Caco-2 (cell line): Measurements from ENCODE around the gene BCAT1. TPM values are rescaled to one million over a fixed set of nuclear protein-coding genes. Genes with fewer than 3 reads are reported as not detected.

Experiments
- BruUV-seq: library from RNA; stranded (reverse); fragments of 400-500 nt; replicated peaks from 2 replicates; lab custom pipeline; 2021; lab: Mats Ljungman, UMichigan
- CTCF ChIA-PET: fragments of 300-600 bp; sonication (Branson Sonifier 250); formaldehyde crosslinking; loops from one replicate; lab custom pipeline; 2022; ENCODE audit warnings: antibody characterized with exemption; lab: Charles Lee
- POLR2A ChIA-PET: fragments of 300-600 bp; sonication (Branson Sonifier 250); formaldehyde crosslinking; loops from one replicate; lab custom pipeline; 2022; ENCODE audit warnings: antibody characterized with exemption; lab: Charles Lee
- DNase-seq, 2 experiments: peaks; one replicate each; pipeline versions ENCODE4 v3.0.0 to v3.0.0-alpha.2; 2020 to 2022
- H3K27me3 ChIP-seq: replicated peaks from 2 replicates; pipeline ENCODE4 v1.6.0; 2011; ENCODE audit warnings: low read length; ENCODE audit not compliant: control insufficient read depth, insufficient read depth
- H3K36me3 ChIP-seq: 2 replicates; pipeline ENCODE4 v1.5.1; 2011; ENCODE audit warnings: low read length; ENCODE audit not compliant: control insufficient read depth, insufficient read depth
- H3K4me1 ChIP-seq: fragments of 250-450 bp; sonication (Bioruptor Pico); 2 replicates; pipeline ENCODE4 v1.5.1; 2020; ENCODE audit warnings: mild to moderate bottlenecking
- H3K4me3 ChIP-seq: 2 replicates; pipeline ENCODE4 v1.5.1; 2011; ENCODE audit warnings: low read depth, mild to moderate bottlenecking, control low read depth, low read length
- H3K9me3 ChIP-seq: fragments of 250-450 bp; sonication (Bioruptor Pico); 2 replicates; pipeline ENCODE4 v1.5.1; 2020; ENCODE audit warnings: mild to moderate bottlenecking, moderate library complexity
- H3K27ac Mint-ChIP-seq: one replicate; pipeline ENCODE4 v1.8.0; 2022; ENCODE audit warnings: mixed read lengths; ENCODE audit not compliant: unreplicated experiment
- H3K27me3 Mint-ChIP-seq: one replicate; pipeline ENCODE4 v1.8.0; 2022; ENCODE audit warnings: mixed read lengths; ENCODE audit not compliant: insufficient read depth, unreplicated experiment
- H3K36me3 Mint-ChIP-seq: one replicate; pipeline ENCODE4 v1.8.0; 2022; ENCODE audit warnings: mild to moderate bottlenecking, mixed read lengths; ENCODE audit not compliant: insufficient read depth, unreplicated experiment
- H3K4me1 Mint-ChIP-seq: one replicate; pipeline ENCODE4 v1.8.0; 2022; ENCODE audit warnings: low read depth, mixed read lengths; ENCODE audit not compliant: unreplicated experiment
- H3K4me3 Mint-ChIP-seq: one replicate; pipeline ENCODE4 v1.8.0; 2022; ENCODE audit warnings: mild to moderate bottlenecking, moderate library complexity, mixed read lengths; ENCODE audit not compliant: unreplicated experiment
- H3K9me3 Mint-ChIP-seq: one replicate; pipeline ENCODE4 v1.8.0; 2022; ENCODE audit warnings: mixed read lengths; ENCODE audit not compliant: unreplicated experiment
- intact Hi-C: fragments of 100-400 bp; cut with micrococcal nuclease; formaldehyde crosslinking; loops from one replicate; pipeline ENCODE4 v1.10.0; 2022; ENCODE audit not compliant: unreplicated experiment
- total RNA-seq: library from RNA; stranded (reverse); gene quantifications from 2 replicates; pipeline ENCODE4 v1.2.3, GENCODE V29; 2022
- TF ChIP-seq, protein P1 (sequence below), 2 experiments: fragments of 200-600 bp in 1 of 2; IDR thresholded peaks; 1 replicate in 1 of 2; 2 replicates in 1 of 2; pipeline versions ENCODE4 v1.5.1 to v1.8.0; 2011 to 2022; ENCODE audit warnings: antibody characterized with exemption in 1 of 2, control low read depth in 1 of 2, inconsistent platforms in 1 of 2, low read depth in 1 of 2, low read length in 1 of 2, mild to moderate bottlenecking in 1 of 2, moderate library complexity in 1 of 2; ENCODE audit not compliant: insufficient read depth in 1 of 2, severe bottlenecking in 1 of 2, unreplicated experiment in 1 of 2

The BCAT1 gene
- total RNA-seq, 1 experiment from 2014 or later, result 432 TPM

DNA sequence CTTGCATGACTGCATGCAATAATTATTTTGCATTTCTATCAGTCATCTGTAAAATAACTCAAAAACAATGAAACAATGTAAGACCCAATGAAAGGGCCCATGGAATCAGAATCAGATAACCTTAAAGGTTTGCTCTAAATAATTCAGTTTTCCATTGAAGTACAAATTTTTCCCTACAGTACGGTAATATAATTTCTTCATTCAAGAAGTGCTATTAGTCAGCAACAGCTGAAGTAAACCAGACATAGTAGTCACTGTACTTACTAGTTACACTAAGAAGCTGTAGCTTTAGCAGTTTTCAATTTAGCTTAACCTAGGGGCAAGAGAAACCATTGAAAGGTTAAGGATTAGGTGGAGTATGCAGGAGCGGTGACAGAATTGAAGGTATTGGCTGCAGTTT lies 43.5 kb downstream of the BCAT1 start:
- H3K9me3 ChIP-seq, result 0 out of 2 replicates have a peak, but pooled peaks cover 3% of the 10 kb centered on the region
- H3K4me3 Mint-ChIP-seq, result no peak overlapping the region
- H3K9me3 Mint-ChIP-seq, result no peaks in the 10 kb centered on the region
- intact Hi-C loops, result no loop called here
- no peak overlapping the region for H3K4me3 ChIP-seq
- no peak overlapping the region for H3K27ac Mint-ChIP-seq
- H3K27me3 ChIP-seq, result no peaks in the 10 kb centered on the region
- peaks cover 33% of the 10 kb centered on the region for H3K36me3 Mint-ChIP-seq
- POLR2A ChIA-PET, result no interaction called here
- CTCF ChIA-PET, result no interaction called here
- BruUV-seq, result no TSS peak
- no peak for DNase-seq
- H3K4me1 ChIP-seq, result peaks cover 21% of the 10 kb centered on the region
- TF ChIP-seq, protein P1, sequence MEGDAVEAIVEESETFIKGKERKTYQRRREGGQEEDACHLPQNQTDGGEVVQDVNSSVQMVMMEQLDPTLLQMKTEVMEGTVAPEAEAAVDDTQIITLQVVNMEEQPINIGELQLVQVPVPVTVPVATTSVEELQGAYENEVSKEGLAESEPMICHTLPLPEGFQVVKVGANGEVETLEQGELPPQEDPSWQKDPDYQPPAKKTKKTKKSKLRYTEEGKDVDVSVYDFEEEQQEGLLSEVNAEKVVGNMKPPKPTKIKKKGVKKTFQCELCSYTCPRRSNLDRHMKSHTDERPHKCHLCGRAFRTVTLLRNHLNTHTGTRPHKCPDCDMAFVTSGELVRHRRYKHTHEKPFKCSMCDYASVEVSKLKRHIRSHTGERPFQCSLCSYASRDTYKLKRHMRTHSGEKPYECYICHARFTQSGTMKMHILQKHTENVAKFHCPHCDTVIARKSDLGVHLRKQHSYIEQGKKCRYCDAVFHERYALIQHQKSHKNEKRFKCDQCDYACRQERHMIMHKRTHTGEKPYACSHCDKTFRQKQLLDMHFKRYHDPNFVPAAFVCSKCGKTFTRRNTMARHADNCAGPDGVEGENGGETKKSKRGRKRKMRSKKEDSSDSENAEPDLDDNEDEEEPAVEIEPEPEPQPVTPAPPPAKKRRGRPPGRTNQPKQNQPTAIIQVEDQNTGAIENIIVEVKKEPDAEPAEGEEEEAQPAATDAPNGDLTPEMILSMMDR (IDR thresholded peaks at IDR 0.05; ENCODE audit: insufficient read depth in 1 of 2, low read depth in 1 of 2, low read length in 1 of 2, severe bottlenecking in 1 of 2, unreplicated experiment in 1 of 2), result no peak
- peaks cover 6% of the 10 kb centered on the region for H3K4me1 Mint-ChIP-seq
- no peaks in the 10 kb centered on the region for H3K27me3 Mint-ChIP-seq
- no peaks in the 10 kb centered on the region; the same call in 1 of the 2 replicates for H3K36me3 ChIP-seq

DNA sequence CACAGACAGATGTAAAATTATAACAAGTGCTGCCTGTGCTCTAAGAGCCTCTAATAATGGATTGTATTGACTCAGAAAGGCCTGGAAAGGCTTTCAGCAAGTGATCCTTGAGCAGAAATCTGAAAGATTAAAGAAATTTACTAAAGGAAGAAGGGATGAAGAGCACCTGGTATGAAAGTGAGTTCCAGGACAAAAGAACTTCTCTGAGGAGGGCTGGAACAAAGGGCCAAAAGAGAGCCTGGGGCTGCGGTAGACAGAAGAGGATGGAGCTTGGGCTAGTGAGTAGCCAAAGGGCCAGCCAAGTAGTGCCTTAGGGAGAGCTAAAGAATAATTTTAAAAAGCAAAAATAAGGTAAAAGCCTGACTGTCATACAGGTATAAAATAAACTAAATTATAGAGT lies 44.0 kb downstream of the BCAT1 start:
- H3K4me3 Mint-ChIP-seq, result no peak overlapping the region

DNA sequence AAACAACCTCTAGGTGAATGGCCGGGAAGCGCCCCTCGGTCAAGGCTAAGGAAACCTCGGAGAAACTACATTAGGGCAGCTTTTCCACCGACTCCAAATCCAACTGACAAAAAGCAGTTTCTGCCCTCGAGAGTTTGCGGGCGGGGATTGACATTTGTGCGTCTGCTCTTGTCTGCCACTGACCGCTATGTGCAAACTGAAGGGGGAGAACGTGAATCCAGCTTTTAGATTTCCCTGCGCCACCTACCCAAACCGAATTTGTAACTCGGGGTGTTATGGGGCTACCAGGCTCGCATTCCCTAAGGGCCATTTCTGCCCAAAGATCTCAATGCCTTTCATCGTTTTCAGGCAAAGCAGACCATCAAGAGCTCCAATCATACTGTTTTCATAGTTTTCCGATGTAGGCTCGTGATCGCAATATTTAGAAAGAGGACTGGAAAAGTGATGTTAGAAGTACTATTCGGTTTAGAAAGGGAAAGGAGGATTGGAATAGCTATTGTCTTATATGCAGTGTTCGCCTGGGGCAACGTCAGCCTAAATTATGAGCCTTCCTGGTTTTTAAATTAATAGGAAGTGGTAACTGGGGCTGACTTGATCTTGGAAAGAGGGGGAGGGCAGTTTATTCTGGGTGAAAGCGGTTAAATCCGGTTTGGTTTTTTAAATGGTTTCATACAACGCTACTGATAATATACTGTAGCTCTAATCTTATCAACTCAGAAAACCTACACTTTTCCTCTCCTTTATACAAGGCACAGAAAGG lies 45.4 kb downstream of the BCAT1 start:
- Mint-ChIP-seq H3K27ac (no peak overlapping the region), H3K36me3 (peaks cover 38% of the 10 kb centered on the region), H3K4me1 (peaks cover 7% of the 10 kb centered on the region), H3K4me3 (no peak overlapping the region), H3K9me3 (peaks cover 10% of the 10 kb centered on the region), H3K27me3 (no peaks in the 10 kb centered on the region)
- H3K27me3 ChIP-seq, result no peaks in the 10 kb centered on the region
- H3K9me3 ChIP-seq, result 0 out of 2 replicates have a peak, but pooled peaks cover 3% of the 10 kb centered on the region
- ChIA-PET CTCF (no interaction called here), POLR2A (no interaction called here)
- intact Hi-C loops, result no loop called here
- no TSS peak for BruUV-seq
- no peak for DNase-seq
- H3K36me3 ChIP-seq, result no peaks in the 10 kb centered on the region; the same call in 1 of the 2 replicates
- TF ChIP-seq, protein P1 (IDR thresholded peaks at IDR 0.05; ENCODE audit: insufficient read depth in 1 of 2, low read depth in 1 of 2, low read length in 1 of 2, severe bottlenecking in 1 of 2, unreplicated experiment in 1 of 2), result no peak
- no peak overlapping the region for H3K4me3 ChIP-seq
- H3K4me1 ChIP-seq, result 0 out of 2 replicates have a peak, but pooled peaks cover 10% of the 10 kb centered on the region

More for the DNA sequence above, 44.0 kb downstream of the BCAT1 start:
- TF ChIP-seq, protein P1 (IDR thresholded peaks at IDR 0.05; ENCODE audit: insufficient read depth in 1 of 2, low read depth in 1 of 2, low read length in 1 of 2, severe bottlenecking in 1 of 2, unreplicated experiment in 1 of 2), result no peak
- no peaks in the 10 kb centered on the region for H3K27me3 ChIP-seq
- ChIA-PET POLR2A (no interaction called here), CTCF (no interaction called here)
- 0 out of 2 replicates have a peak, but pooled peaks cover 3% of the 10 kb centered on the region for H3K9me3 ChIP-seq
- peaks cover 1% of the 10 kb centered on the region for H3K9me3 Mint-ChIP-seq
- peaks cover 6% of the 10 kb centered on the region for H3K4me1 Mint-ChIP-seq
- H3K27ac Mint-ChIP-seq, result no peak overlapping the region
- H3K4me1 ChIP-seq, result peaks cover 17% of the 10 kb centered on the region
- no peak for DNase-seq
- intact Hi-C loops, result no loop called here
- H3K27me3 Mint-ChIP-seq, result no peaks in the 10 kb centered on the region
- H3K4me3 ChIP-seq, result no peak overlapping the region
- BruUV-seq, result no TSS peak
- peaks cover 33% of the 10 kb centered on the region for H3K36me3 Mint-ChIP-seq
- no peaks in the 10 kb centered on the region; the same call in 1 of the 2 replicates for H3K36me3 ChIP-seq
